ENCODE data around the gene RNASE12.

Gene RNASE12

GRCh38 chr14:20578325-20578724 is 12.9 kb downstream of the RNASE12 start:
- TF ChIP-seq POLR2AphosphoS5 (IDR thresholded peaks at IDR 0.05; ENCODE audit: low read depth, low read length), result no peak

- TF ChIP-seq TAF1 (IDR thresholded peaks at IDR 0.05; ENCODE audit: borderline replicate concordance, insufficient read depth, low read length) (no peak), SIN3A (IDR thresholded peaks at IDR 0.05; ENCODE audit: borderline replicate concordance, insufficient read depth, low read length) (no peak), FOXP2 (optimal IDR thresholded peaks at IDR 0.05; ENCODE audit: borderline replicate concordance, extremely low read depth, extremely low read length, insufficient read depth) (no peak), REST (IDR thresholded peaks at IDR 0.05; ENCODE audit: insufficient read depth in 1 of 2, low read depth in 2 of 2, low read length in 2 of 2) (no peak), POLR2AphosphoS5 (IDR thresholded peaks at IDR 0.05; ENCODE audit: low read depth, low read length) (no peak)
These were observed 22.1 kb downstream of the RNASE12 start for GRCh38 chr14:20569066-20569465.

GRCh38 chr14:20568393-20568792 is 22.8 kb downstream of the RNASE12 start:
- TF ChIP-seq POLR2AphosphoS5 (IDR thresholded peaks at IDR 0.05; ENCODE audit: low read depth, low read length) (no peak), REST (IDR thresholded peaks at IDR 0.05; ENCODE audit: insufficient read depth in 1 of 2, low read depth in 2 of 2, low read length in 2 of 2) (no peak), FOXP2 (optimal IDR thresholded peaks at IDR 0.05; ENCODE audit: borderline replicate concordance, extremely low read depth, extremely low read length, insufficient read depth) (no peak), TAF1 (IDR thresholded peaks at IDR 0.05; ENCODE audit: borderline replicate concordance, insufficient read depth, low read length) (no peak), SIN3A (IDR thresholded peaks at IDR 0.05; ENCODE audit: borderline replicate concordance, insufficient read depth, low read length) (no peak)

- TF ChIP-seq TAF1 (IDR thresholded peaks at IDR 0.05; ENCODE audit: borderline replicate concordance, insufficient read depth, low read length) (no peak), FOXP2 (optimal IDR thresholded peaks at IDR 0.05; ENCODE audit: borderline replicate concordance, extremely low read depth, extremely low read length, insufficient read depth) (no peak), POLR2AphosphoS5 (IDR thresholded peaks at IDR 0.05; ENCODE audit: low read depth, low read length) (no peak), REST (IDR thresholded peaks at IDR 0.05; ENCODE audit: insufficient read depth in 1 of 2, low read depth in 2 of 2, low read length in 2 of 2) (no peak), SIN3A (IDR thresholded peaks at IDR 0.05; ENCODE audit: borderline replicate concordance, insufficient read depth, low read length) (no peak)
These were observed 26.6 kb downstream of the RNASE12 start for GRCh38 chr14:20564501-20564997.

GRCh38 chr14:20563971-20564370 is 27.2 kb downstream of the RNASE12 start:
- TF ChIP-seq SIN3A (IDR thresholded peaks at IDR 0.05; ENCODE audit: borderline replicate concordance, insufficient read depth, low read length), result no peak
- TF ChIP-seq FOXP2 (optimal IDR thresholded peaks at IDR 0.05; ENCODE audit: borderline replicate concordance, extremely low read depth, extremely low read length, insufficient read depth), result no peak
- no peak for TF ChIP-seq REST (IDR thresholded peaks at IDR 0.05; ENCODE audit: insufficient read depth in 1 of 2, low read depth in 2 of 2, low read length in 2 of 2)
- TF ChIP-seq POLR2AphosphoS5 (IDR thresholded peaks at IDR 0.05; ENCODE audit: low read depth, low read length), result no peak
- TF ChIP-seq TAF1 (IDR thresholded peaks at IDR 0.05; ENCODE audit: borderline replicate concordance, insufficient read depth, low read length), result no peak

Measured in PFSK-1 (cell line).